Measurements from ENCODE around the gene HIC1.
"Not testable (repeated sequence)": the region's sequence is repeated elsewhere in the genome, so short reads cannot be mapped to it uniquely, and the experiment has no call there.

GRCh38 chr17:2013220-2013993 lies 41.5 kb upstream of the HIC1 start:
- TF ChIP-seq, protein P1, sequence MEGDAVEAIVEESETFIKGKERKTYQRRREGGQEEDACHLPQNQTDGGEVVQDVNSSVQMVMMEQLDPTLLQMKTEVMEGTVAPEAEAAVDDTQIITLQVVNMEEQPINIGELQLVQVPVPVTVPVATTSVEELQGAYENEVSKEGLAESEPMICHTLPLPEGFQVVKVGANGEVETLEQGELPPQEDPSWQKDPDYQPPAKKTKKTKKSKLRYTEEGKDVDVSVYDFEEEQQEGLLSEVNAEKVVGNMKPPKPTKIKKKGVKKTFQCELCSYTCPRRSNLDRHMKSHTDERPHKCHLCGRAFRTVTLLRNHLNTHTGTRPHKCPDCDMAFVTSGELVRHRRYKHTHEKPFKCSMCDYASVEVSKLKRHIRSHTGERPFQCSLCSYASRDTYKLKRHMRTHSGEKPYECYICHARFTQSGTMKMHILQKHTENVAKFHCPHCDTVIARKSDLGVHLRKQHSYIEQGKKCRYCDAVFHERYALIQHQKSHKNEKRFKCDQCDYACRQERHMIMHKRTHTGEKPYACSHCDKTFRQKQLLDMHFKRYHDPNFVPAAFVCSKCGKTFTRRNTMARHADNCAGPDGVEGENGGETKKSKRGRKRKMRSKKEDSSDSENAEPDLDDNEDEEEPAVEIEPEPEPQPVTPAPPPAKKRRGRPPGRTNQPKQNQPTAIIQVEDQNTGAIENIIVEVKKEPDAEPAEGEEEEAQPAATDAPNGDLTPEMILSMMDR (conservative IDR thresholded peaks at IDR 0.05) = not testable (repeated sequence)
- TF ChIP-seq ZFX (IDR thresholded peaks at IDR 0.05) = not testable (repeated sequence)
